ENCODE results near the gene MFAP4.

MFAP4 gene

DNA sequence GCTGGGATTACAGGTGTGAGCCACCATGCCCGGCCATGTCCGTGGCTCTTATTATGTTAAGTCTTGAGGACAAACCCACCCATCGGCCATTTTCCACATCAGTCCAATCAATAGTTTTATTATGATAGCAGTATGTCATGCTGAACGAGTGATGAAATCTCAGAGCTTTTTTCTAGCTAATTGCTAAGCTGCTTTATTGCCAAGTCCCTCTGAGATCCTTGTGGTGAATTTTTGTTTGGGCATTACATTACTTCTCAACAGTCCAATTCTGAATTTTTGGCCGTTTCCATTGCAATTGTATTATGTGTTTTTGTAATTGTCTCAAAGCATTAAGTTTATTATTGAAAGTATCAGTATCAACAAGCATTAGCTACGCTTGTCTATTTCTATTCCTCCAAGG, 34.9 kb upstream of the MFAP4 start:
- TF ChIP-seq, protein P1, sequence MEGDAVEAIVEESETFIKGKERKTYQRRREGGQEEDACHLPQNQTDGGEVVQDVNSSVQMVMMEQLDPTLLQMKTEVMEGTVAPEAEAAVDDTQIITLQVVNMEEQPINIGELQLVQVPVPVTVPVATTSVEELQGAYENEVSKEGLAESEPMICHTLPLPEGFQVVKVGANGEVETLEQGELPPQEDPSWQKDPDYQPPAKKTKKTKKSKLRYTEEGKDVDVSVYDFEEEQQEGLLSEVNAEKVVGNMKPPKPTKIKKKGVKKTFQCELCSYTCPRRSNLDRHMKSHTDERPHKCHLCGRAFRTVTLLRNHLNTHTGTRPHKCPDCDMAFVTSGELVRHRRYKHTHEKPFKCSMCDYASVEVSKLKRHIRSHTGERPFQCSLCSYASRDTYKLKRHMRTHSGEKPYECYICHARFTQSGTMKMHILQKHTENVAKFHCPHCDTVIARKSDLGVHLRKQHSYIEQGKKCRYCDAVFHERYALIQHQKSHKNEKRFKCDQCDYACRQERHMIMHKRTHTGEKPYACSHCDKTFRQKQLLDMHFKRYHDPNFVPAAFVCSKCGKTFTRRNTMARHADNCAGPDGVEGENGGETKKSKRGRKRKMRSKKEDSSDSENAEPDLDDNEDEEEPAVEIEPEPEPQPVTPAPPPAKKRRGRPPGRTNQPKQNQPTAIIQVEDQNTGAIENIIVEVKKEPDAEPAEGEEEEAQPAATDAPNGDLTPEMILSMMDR (IDR thresholded peaks at IDR 0.05; ENCODE audit: low read depth, low read length), result no peak
- H3K4me3 ChIP-seq (ENCODE audit: low read depth, low read length), result no peak overlapping the region

DNA sequence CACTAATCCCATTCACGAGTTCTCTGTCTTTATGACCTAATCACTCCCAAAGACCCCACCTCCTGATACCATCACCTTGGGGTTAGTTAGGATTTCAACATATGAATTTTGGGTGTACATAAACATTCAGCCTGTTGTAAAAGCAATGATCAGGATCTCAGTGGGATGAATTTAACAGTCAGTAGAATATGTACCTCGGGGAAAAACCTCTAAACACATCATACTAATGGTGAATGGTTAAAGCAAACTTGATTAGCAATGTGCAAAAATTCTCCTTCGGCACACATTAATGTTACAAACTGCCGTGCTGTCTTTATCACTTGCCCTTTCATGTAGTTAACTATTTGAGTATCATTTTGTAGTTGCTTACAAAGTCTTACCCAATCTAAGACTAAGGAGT, 34.2 kb upstream of the MFAP4 start:
- H3K4me3 ChIP-seq (ENCODE audit: low read depth, low read length), result no peak overlapping the region
- TF ChIP-seq, protein P1 (IDR thresholded peaks at IDR 0.05; ENCODE audit: low read depth, low read length), result no peak

DNA sequence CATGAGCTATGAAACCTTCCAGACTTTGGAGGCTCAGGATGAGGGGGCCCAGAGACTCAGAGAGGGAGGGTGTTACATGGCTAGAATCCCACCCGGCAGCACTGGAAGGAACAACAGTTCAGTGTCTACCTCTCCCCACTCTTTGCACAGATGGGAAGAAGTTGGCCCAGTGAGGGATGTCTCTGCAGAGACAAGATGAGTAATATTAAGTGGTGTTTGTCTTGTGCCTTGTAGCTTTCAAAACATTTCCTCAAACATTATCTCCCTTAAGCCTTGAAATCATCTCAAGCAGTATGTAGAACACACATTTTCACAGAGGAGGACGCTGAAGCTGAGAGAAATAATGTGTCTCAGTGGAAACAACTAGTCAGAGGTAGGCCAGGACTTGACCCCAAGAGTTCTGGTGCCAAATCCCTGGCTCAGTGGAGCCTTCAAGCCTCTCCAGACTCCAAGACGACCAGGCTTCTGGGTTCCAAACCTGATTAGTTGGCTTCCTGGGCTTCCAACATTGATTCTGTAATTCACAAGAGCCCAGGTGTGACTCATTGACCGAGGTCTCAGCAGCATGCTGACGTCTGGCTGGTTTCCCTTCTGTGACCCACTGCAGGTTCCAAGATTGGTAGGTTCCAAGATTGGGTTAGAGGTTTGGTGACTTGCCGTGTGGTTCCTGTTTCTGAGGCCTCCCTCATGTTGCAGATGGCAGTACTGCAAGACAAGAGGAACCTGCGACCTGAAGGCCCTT, 31.4 kb upstream of the MFAP4 start:
- no peak overlapping the region for H3K4me3 ChIP-seq (ENCODE audit: low read depth, low read length)
- TF ChIP-seq, protein P1 (IDR thresholded peaks at IDR 0.05; ENCODE audit: low read depth, low read length), result no peak

DNA sequence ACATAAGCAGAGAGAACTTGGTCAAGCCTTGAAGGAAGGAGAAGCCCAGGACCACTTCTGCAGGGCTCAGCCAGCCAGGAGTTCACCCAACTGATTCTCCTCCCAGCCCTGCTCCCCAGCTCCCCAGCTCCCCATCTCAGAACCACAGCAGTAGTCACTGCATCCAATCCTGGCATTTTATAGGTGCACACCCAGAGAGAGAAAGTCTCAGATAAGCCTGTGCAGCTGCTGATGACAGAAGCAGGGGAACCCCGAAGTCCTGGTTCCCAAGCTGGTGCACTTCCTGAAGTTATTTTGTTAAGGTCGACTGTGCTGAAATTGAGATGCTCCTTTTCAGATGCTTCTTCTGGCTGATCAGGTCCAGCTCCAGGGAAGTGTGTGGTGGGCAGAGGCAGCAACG, 30.6 kb upstream of the MFAP4 start:
- H3K4me3 ChIP-seq (ENCODE audit: low read depth, low read length), result no peak overlapping the region
- TF ChIP-seq, protein P1 (IDR thresholded peaks at IDR 0.05; ENCODE audit: low read depth, low read length), result no peak

DNA sequence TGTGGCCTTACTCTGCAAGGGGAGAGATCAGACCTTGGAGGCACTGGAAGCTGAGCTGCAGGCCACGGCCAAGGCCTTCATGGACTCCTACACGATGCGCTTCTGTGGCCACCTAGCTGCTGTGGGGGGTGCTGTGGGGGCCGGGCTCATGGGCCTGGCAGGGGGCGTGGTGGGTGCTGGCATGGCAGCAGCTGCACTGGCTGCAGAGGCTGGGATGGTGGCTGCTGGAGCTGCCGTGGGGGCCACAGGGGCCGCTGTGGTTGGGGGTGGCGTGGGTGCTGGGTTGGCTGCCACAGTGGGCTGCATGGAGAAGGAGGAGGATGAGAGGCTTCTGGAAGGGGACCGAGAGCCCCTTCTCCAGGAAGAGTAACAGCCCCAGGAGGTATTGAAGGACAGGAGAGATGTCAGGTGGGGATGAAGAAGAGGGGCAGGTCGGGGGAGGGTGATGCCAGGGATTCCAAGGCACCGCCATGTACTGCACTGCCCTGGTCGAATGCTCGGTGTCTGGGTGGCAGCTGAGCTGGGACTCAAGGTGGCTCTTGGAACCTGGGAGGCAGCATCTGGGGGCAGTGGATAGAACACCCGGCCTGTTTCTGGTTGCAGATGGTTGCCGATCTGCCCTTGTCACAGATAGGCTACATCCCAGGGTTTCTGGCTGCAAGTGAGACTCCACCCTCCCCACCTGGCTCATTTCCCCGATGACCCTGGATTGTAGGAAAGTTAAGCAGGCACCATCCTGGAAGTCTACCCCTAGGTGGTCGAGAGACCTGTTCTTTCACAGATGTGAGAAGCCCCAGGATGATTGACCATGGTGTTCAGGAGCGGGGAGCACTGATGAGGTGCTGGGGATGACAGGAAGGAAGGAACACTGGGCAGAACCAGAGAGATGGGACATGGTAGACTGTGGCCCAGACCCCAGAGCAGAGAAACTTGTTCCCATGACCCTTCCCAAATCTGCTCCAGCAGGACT, 29.1 kb upstream of the MFAP4 start:
- H3K4me3 ChIP-seq (ENCODE audit: low read depth, low read length), result no peak overlapping the region
- TF ChIP-seq, protein P1 (IDR thresholded peaks at IDR 0.05; ENCODE audit: low read depth, low read length), result no peak

DNA sequence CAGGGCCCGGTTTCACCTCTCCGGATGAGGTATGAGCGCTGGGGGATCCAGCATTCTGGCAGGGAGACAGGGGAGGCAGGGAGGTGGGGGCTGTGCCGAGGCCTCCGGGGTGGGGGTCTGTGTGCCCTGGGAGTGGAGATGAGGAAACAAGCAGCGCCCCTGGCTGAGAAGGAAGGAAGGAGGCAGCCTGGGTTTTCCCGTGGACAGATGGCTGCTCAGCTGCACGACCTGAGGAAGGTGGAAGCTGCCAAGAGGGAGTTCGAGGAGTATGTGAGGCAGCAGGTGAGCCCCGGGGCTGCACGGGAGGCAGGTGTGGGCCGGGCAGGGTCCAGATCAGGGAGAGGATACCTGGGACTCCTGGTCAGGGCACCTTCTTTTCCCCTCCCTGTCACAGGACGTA, 28.3 kb upstream of the MFAP4 start:
- TF ChIP-seq, protein P1 (IDR thresholded peaks at IDR 0.05; ENCODE audit: low read depth, low read length), result no peak
- no peak overlapping the region for H3K4me3 ChIP-seq (ENCODE audit: low read depth, low read length)
